CD4-positive, alpha-beta T cell treated with Interleukin-4 for 4 hours (primary cell): Measurements from ENCODE around the gene USO1.
A peak's percentile ranks its signal among the peaks of the same experiment; 100 is the strongest.
"Not testable (repeated sequence)": the region's sequence is repeated elsewhere in the genome, so short reads cannot be mapped to it uniquely, and the experiment has no call there.

Experiments
- DNase-seq: peaks from one replicate; pipeline ENCODE4 v3.0.0-alpha.2; 2020

The USO1 gene

GRCh38 chr4:75724066-75724866 lies at the start of gene USO1:
Gene USO1 (plus strand): TSS chr4:75724577. CDS start chr4:75724820, 243 bp downstream.
- peak; percentile 99 for DNase-seq

- DNase-seq = no peak
These were observed 49.3 kb upstream of the USO1 start for GRCh38 chr4:75675004-75675531.

- DNase-seq = no peak
These were observed 45.9 kb upstream of the USO1 start for GRCh38 chr4:75678473-75678872.

- DNase-seq = no peak
These were observed 45.4 kb upstream of the USO1 start for GRCh38 chr4:75678965-75679364.

GRCh38 chr4:75679876-75680575 lies 44.4 kb upstream of the USO1 start:
- no peak for DNase-seq

- no peak for DNase-seq
These were observed 40.8 kb upstream of the USO1 start for GRCh38 chr4:75683482-75684155.

GRCh38 chr4:75685546-75686189 lies 38.7 kb upstream of the USO1 start:
- no peak for DNase-seq

GRCh38 chr4:75686346-75686745 lies 38.0 kb upstream of the USO1 start:
- peak; percentile 37 for DNase-seq

GRCh38 chr4:75687125-75687524 lies 37.3 kb upstream of the USO1 start:
- not testable (repeated sequence) for DNase-seq

- DNase-seq = not testable (repeated sequence)
These were observed 32.3 kb upstream of the USO1 start for GRCh38 chr4:75692066-75692465.

GRCh38 chr4:75696071-75696470 lies 28.3 kb upstream of the USO1 start:
- DNase-seq = peak; percentile 53

GRCh38 chr4:75696581-75696980 lies 27.8 kb upstream of the USO1 start:
- no peak for DNase-seq

- DNase-seq = peak; percentile 42
These were observed 26.0 kb upstream of the USO1 start for GRCh38 chr4:75698162-75698962.

- DNase-seq = no peak
These were observed 25.5 kb upstream of the USO1 start for GRCh38 chr4:75698963-75699228.

GRCh38 chr4:75699299-75699698 lies 25.1 kb upstream of the USO1 start:
- no peak for DNase-seq

- no peak for DNase-seq
These were observed 21.4 kb upstream of the USO1 start for GRCh38 chr4:75702919-75703411.

- DNase-seq = no peak
These were observed 19.0 kb upstream of the USO1 start for GRCh38 chr4:75705198-75705977.

- peak; percentile 59 for DNase-seq
These were observed 16.1 kb upstream of the USO1 start for GRCh38 chr4:75708218-75708691.

- no peak for DNase-seq
These were observed 14.1 kb upstream of the USO1 start for GRCh38 chr4:75710246-75710645.

- no peak for DNase-seq
These were observed 10.4 kb upstream of the USO1 start for GRCh38 chr4:75714011-75714410.

- no peak for DNase-seq
These were observed 9.7 kb upstream of the USO1 start for GRCh38 chr4:75714704-75715103.
